Liver (tissue), 9 donors: ENCODE measurements around the gene OTOP3. TPM values are rescaled to one million over a fixed set of nuclear protein-coding genes. Genes with fewer than 3 reads are reported as not detected.

Experiments
- DNase-seq: peaks from one replicate; pipeline ENCODE4 v3.0.0-alpha.2; 2017; ENCODE audit warnings: low spot score
- H3K27ac ChIP-seq, 2 donors: one replicate each; pipeline ENCODE4 v1.7.0; 2013; ENCODE audit warnings: inconsistent platforms in 2 of 2, low read length in 2 of 2, control low read depth in 1 of 2, low read depth in 1 of 2, mild to moderate bottlenecking in 1 of 2
- H3K27me3 ChIP-seq, 4 donors: one replicate each; pipeline versions ENCODE4 v1.6.1 to v1.7.0; 2013; ENCODE audit warnings: low read length in 3 of 4, inconsistent platforms in 1 of 4, mild to moderate bottlenecking in 1 of 4, moderate library complexity in 1 of 4; ENCODE audit not compliant: control insufficient read depth in 4 of 4, insufficient read depth in 4 of 4
- H3K36me3 ChIP-seq, 4 donors: one replicate each; pipeline versions ENCODE4 v1.6.1 to v1.7.0; 2013; ENCODE audit warnings: low read length in 3 of 4, mild to moderate bottlenecking in 3 of 4, low read depth in 1 of 4, moderate library complexity in 1 of 4; ENCODE audit not compliant: control insufficient read depth in 4 of 4, insufficient read depth in 3 of 4
- H3K4me1 ChIP-seq, 4 donors: one replicate each; pipeline versions ENCODE4 v1.6.1 to v1.7.0; 2013; ENCODE audit warnings: low read length in 3 of 4, mild to moderate bottlenecking in 3 of 4, moderate library complexity in 1 of 4; ENCODE audit not compliant: control insufficient read depth in 4 of 4, insufficient read depth in 4 of 4
- H3K4me3 ChIP-seq, 3 donors: one replicate each; pipeline versions ENCODE4 v1.6.1 to v1.7.0; 2013; ENCODE audit warnings: low read length in 3 of 3, control low read depth in 1 of 3, low read depth in 1 of 3, mild to moderate bottlenecking in 1 of 3
- H3K9ac ChIP-seq, 2 donors: one replicate each; pipeline ENCODE4 v1.7.0; 2013; ENCODE audit warnings: low read length in 2 of 2, mild to moderate bottlenecking in 2 of 2, moderate library complexity in 2 of 2, control low read depth in 1 of 2, low read depth in 1 of 2
- H3K9me3 ChIP-seq, 4 donors: one replicate each; pipeline versions ENCODE4 v1.6.1 to v1.7.0; 2013; ENCODE audit warnings: low read length in 3 of 4; ENCODE audit not compliant: control insufficient read depth in 4 of 4
- CTCF ChIP-seq: fragments of 150-350 bp; IDR thresholded peaks from 2 replicates; pipeline ENCODE4 v1.5.1; 2017; ENCODE audit warnings: improper control_type of control experiment, low read depth, low read length; ENCODE audit not compliant: missing input control
- FOXA1 ChIP-seq: IDR thresholded peaks from 2 replicates; pipeline ENCODE4 v1.6.1; 2016; ENCODE audit warnings: antibody characterized with exemption
- GABPA ChIP-seq, 2 donors: IDR thresholded peaks in 1 of 2; conservative IDR thresholded peaks in 1 of 2; 2 replicates each; pipeline ENCODE4 v1.6.1; 2016; ENCODE audit warnings: antibody characterized with exemption in 2 of 2, mild to moderate bottlenecking in 1 of 2, moderate library complexity in 1 of 2
- HNF4G ChIP-seq: IDR thresholded peaks from 2 replicates; pipeline ENCODE4 v1.6.1; 2016; ENCODE audit warnings: antibody characterized with exemption
- TAF1 ChIP-seq: conservative IDR thresholded peaks from 2 replicates; pipeline ENCODE4 v1.6.1; 2016; ENCODE audit warnings: antibody characterized with exemption, mild to moderate bottlenecking
- YY1 ChIP-seq: IDR thresholded peaks from 2 replicates; pipeline ENCODE4 v1.6.1; 2016; ENCODE audit warnings: antibody characterized with exemption, mild to moderate bottlenecking
- WGBS: extraction: QIAGEN DNeasy Blood & Tissue Kit; methylation state at CpG from one replicate; pipeline ENCODE4 v1.1.7; 2013; 5-methylcytosine and 5-hydroxymethylcytosine counted together
- polyA plus RNA-seq, 2 donors: library from polyadenylated mRNA; stranded (reverse) in 1 of 2; unstranded in 1 of 2; fragments of 200-250 nt in 1 of 2; fragments of >200 nt in 1 of 2; fragmentation: Nextera tagmentation in 1 of 2; extraction: Ambion mirVana in 1 of 2; gene quantifications; one replicate each; pipeline versions ENCODE4 v1.2.1 to v1.2.3, GENCODE V29; 2013 to 2015
- total RNA-seq, 2 donors: library from RNA; depleted of rRNA; stranded (reverse); fragments of >200 nt; gene quantifications; one replicate each; pipeline ENCODE4 v1.2.3, GENCODE V29; 2014
- donor health status: healthy.
- donor health status: healthy.
- donor health status: healthy.
- donor health status: healthy.
- donor health status: healthy.

Gene OTOP3
- total and polyA plus RNA-seq, 4 donors, result not detected

GRCh38 chr17:74999523-74999922 is 63.8 kb downstream of the OTOP3 start:
- H3K9ac ChIP-seq, result no peak overlapping the region
- no peaks in the 10 kb centered on the region for H3K4me1 ChIP-seq
- H3K36me3 ChIP-seq, result no peaks in the 10 kb centered on the region
- TF ChIP-seq FOXA1 (no peak), YY1 (no peak), TAF1 (no peak), HNF4G (no peak), CTCF (no peak), GABPA (IDR thresholded peaks at IDR 0.05 in 1 of 2, conservative IDR thresholded peaks at IDR 0.05 in 1 of 2) (no peak)
- H3K27me3 ChIP-seq, result no peaks in the 10 kb centered on the region
- H3K27ac ChIP-seq, result no peak overlapping the region
- H3K4me3 ChIP-seq, result no peak overlapping the region
- WGBS, result 70% methylated on average over 4 of the region's 4 CpGs
- DNase-seq, result no peak
- no peaks in the 10 kb centered on the region for H3K9me3 ChIP-seq

Other genes with a start within 250 kb of the OTOP3 start
- gene CD300LF, start 223.0 kb upstream of the OTOP3 start, total RNA-seq, result 1 to 10 TPM; 1.5 to 1.9 TPM
- under 1 TPM; 0.13 to 0.55 TPM for gene CD300LF, start 223.0 kb upstream of the OTOP3 start, polyA plus RNA-seq
- 1 to 10 TPM; 5.1 to 5.3 TPM for gene RAB37, start 198.6 kb upstream of the OTOP3 start, total RNA-seq
- 1 to 10 TPM; 5.9 to 8.8 TPM for gene RAB37, start 198.6 kb upstream of the OTOP3 start, polyA plus RNA-seq
- 10 to 100 TPM; 38.1 to 84.1 TPM for gene NHERF1, start 187.3 kb upstream of the OTOP3 start, total RNA-seq
- gene NHERF1, start 187.3 kb upstream of the OTOP3 start, polyA plus RNA-seq, result 100 to 1,000 TPM; 105 to 160 TPM
- gene NAT9, start 159.6 kb upstream of the OTOP3 start, total RNA-seq, result 10 to 100 TPM in 1 of 2 donors, 1 to 10 TPM in 1; 8.1 to 25.5 TPM
- 10 to 100 TPM; 15.7 to 18.4 TPM for gene NAT9, start 159.6 kb upstream of the OTOP3 start, polyA plus RNA-seq
- gene GRIN2C, start 76.0 kb upstream of the OTOP3 start, total RNA-seq, result under 1 TPM in 1 of 2 donors, not detected in 1; 0.09 TPM
- gene GRIN2C, start 76.0 kb upstream of the OTOP3 start, polyA plus RNA-seq, result under 1 TPM; 0.03 to 0.10 TPM
- 1 to 10 TPM; 3.9 to 5.3 TPM for gene FDXR, start 62.9 kb upstream of the OTOP3 start, total RNA-seq
- gene FDXR, start 62.9 kb upstream of the OTOP3 start, polyA plus RNA-seq, result 10 to 100 TPM in 1 of 2 donors, 1 to 10 TPM in 1; 3.9 to 10.1 TPM
- 1 to 10 TPM in 1 of 2 donors, not detected in 1; 7.1 TPM for gene FADS6, start 42.3 kb upstream of the OTOP3 start, total RNA-seq
- 1 to 10 TPM; 2.1 to 4.2 TPM for gene FADS6, start 42.3 kb upstream of the OTOP3 start, polyA plus RNA-seq
- gene USH1G, start 12.6 kb upstream of the OTOP3 start, total RNA-seq, result under 1 TPM in 1 of 2 donors, not detected in 1; under 0.01 TPM
- gene USH1G, start 12.6 kb upstream of the OTOP3 start, polyA plus RNA-seq, result not detected
- gene OTOP2, start 11.6 kb upstream of the OTOP3 start, total RNA-seq, result not detected
- gene OTOP2, start 11.6 kb upstream of the OTOP3 start, polyA plus RNA-seq, result not detected
- gene HID1, start 36.9 kb downstream of the OTOP3 start, total RNA-seq, result 1 to 10 TPM; 2.7 to 6.2 TPM
- 1 to 10 TPM; 3.5 to 3.8 TPM for gene HID1, start 36.9 kb downstream of the OTOP3 start, polyA plus RNA-seq
- 1 to 10 TPM in 1 of 2 donors, under 1 TPM in 1; 0.70 to 1.5 TPM for gene CDR2L, start 51.7 kb downstream of the OTOP3 start, total RNA-seq
- gene CDR2L, start 51.7 kb downstream of the OTOP3 start, polyA plus RNA-seq, result 1 to 10 TPM in 1 of 2 donors, under 1 TPM in 1; 0.78 to 1.1 TPM
- 10 to 100 TPM; 20.5 to 29.9 TPM for gene MRPL58, start 76.8 kb downstream of the OTOP3 start, total RNA-seq
- 10 to 100 TPM; 36.9 to 47.0 TPM for gene MRPL58, start 76.8 kb downstream of the OTOP3 start, polyA plus RNA-seq
- gene ATP5PD, start 111.1 kb downstream of the OTOP3 start, total RNA-seq, result 100 to 1,000 TPM; 102 to 128 TPM
- 100 to 1,000 TPM; 241 to 378 TPM for gene ATP5PD, start 111.1 kb downstream of the OTOP3 start, polyA plus RNA-seq
- gene KCTD2, start 111.3 kb downstream of the OTOP3 start, total RNA-seq, result 1 to 10 TPM; 5.6 to 8.2 TPM
- gene KCTD2, start 111.3 kb downstream of the OTOP3 start, polyA plus RNA-seq, result 1 to 10 TPM; 2.4 to 7.1 TPM
- 1 to 10 TPM; 3.0 to 4.5 TPM for gene SLC16A5, start 152.1 kb downstream of the OTOP3 start, total RNA-seq
- gene SLC16A5, start 152.1 kb downstream of the OTOP3 start, polyA plus RNA-seq, result 1 to 10 TPM; 1.0 to 2.1 TPM
- gene ARMC7, start 174.1 kb downstream of the OTOP3 start, total RNA-seq, result 1 to 10 TPM; 1.7 to 3.1 TPM
- 1 to 10 TPM; 4.3 to 6.6 TPM for gene ARMC7, start 174.1 kb downstream of the OTOP3 start, polyA plus RNA-seq
- gene NT5C, start 195.8 kb downstream of the OTOP3 start, total RNA-seq, result 10 to 100 TPM; 13.6 to 27.2 TPM
- gene NT5C, start 195.8 kb downstream of the OTOP3 start, polyA plus RNA-seq, result 10 to 100 TPM; 22.5 to 26.4 TPM
- gene JPT1, start 218.6 kb downstream of the OTOP3 start, total RNA-seq, result 10 to 100 TPM; 20.5 to 47.8 TPM
- 10 to 100 TPM; 41.1 to 46.8 TPM for gene JPT1, start 218.6 kb downstream of the OTOP3 start, polyA plus RNA-seq
- 10 to 100 TPM; 20.9 to 79.0 TPM for gene SUMO2, start 247.1 kb downstream of the OTOP3 start, total RNA-seq
- gene SUMO2, start 247.1 kb downstream of the OTOP3 start, polyA plus RNA-seq, result 100 to 1,000 TPM in 1 of 2 donors, 10 to 100 TPM in 1; 22.0 to 160 TPM